ENCODE data around the gene PTOV1.

Gene PTOV1

DNA sequence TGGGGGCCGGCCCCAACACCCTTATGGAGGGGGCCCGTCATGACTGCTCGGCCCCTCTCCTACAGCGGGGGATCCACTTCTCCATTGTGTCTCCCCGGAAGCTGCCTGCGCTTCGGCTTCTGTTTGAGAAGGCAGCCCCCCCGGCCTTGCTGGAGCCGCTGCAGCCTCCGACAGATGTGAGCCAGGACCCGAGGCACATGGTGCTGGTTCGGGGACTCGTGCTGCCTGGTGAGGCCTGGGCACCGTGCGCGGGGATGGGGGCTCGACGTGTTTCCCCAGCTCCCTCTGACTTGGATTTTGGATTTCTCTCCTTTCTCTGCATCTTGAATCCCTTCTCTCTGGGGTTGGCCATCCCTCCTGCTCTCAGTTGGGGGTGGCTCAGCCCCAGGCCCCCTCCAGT is 21.2 kb upstream of the PTOV1 start:
- TF ChIP-seq, protein P1, sequence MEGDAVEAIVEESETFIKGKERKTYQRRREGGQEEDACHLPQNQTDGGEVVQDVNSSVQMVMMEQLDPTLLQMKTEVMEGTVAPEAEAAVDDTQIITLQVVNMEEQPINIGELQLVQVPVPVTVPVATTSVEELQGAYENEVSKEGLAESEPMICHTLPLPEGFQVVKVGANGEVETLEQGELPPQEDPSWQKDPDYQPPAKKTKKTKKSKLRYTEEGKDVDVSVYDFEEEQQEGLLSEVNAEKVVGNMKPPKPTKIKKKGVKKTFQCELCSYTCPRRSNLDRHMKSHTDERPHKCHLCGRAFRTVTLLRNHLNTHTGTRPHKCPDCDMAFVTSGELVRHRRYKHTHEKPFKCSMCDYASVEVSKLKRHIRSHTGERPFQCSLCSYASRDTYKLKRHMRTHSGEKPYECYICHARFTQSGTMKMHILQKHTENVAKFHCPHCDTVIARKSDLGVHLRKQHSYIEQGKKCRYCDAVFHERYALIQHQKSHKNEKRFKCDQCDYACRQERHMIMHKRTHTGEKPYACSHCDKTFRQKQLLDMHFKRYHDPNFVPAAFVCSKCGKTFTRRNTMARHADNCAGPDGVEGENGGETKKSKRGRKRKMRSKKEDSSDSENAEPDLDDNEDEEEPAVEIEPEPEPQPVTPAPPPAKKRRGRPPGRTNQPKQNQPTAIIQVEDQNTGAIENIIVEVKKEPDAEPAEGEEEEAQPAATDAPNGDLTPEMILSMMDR (IDR thresholded peaks at IDR 0.05; ENCODE audit: insufficient read depth, low read depth, low read length, missing control alignments): no peak
- no peak for DNase-seq (ENCODE audit: low read depth)
- H3K4me3 ChIP-seq (ENCODE audit: low read depth, low read length): no peak overlapping the region

DNA sequence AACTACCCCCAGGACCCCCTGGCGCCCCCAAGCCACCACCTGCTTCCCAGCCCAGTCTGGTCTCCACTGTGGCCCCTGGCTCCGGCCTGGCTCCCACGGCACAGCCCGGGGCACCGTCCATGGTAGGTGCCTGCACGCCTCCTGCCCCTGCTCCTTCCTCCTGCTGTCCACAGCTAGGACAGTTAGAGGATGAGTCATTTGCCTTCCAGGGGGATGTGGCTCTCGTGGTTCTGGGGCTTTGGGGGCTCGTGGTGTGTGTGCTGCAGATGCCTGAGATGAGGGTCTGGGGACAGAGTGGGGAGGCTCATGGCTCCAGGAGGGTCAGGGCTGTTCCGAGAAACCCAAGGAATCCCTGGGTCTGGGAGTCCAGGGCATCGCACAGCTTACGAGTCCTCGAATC is 20.2 kb upstream of the PTOV1 start:
- DNase-seq (ENCODE audit: low read depth): no peak
- no peak overlapping the region for H3K4me3 ChIP-seq (ENCODE audit: low read depth, low read length)
- TF ChIP-seq, protein P1 (IDR thresholded peaks at IDR 0.05; ENCODE audit: insufficient read depth, low read depth, low read length, missing control alignments): no peak

DNA sequence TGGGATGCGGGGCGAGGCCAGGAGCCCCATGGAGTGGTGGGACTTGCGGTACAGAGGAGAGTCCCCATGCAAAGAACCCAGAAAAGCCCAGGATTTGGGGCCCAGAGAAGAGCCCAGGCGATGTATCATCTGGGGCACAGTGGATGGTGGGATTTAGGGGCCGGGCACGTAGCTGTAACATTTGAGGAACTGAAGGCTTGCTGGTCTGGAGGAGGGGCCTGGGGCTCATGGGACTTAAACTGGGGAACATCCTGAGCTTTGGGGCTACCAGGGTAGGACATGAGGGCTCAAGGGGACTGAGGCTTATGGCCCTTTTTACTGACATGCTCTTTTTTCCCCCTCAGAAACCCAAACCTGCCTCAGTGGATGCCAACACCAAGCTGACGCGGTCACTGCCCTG is 19.4 kb upstream of the PTOV1 start:
- no peak overlapping the region for H3K4me3 ChIP-seq (ENCODE audit: low read depth, low read length)
- TF ChIP-seq, protein P1 (IDR thresholded peaks at IDR 0.05; ENCODE audit: insufficient read depth, low read depth, low read length, missing control alignments): no peak
- no peak for DNase-seq (ENCODE audit: low read depth)

DNA sequence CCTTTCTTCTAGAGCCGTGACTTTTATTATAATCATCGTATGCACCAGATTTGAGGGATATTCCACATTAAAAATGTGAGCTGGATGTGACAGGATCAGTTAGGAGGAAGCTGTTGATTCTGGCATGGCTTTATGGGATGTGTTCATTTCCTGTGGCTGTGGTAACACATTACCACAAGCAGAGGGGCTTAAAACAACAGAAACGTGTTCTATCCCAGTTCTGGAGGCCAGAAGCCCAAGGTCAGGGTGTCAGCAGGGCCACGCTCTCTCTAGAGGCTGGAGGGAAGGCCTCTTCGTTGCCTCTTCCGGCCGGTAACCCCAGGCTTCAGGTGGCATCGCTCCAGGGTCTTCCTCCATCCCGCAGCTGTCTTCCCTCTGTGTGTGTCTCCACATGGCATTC is 18.4 kb upstream of the PTOV1 start:
- H3K4me3 ChIP-seq (ENCODE audit: low read depth, low read length): no peak overlapping the region
- TF ChIP-seq, protein P1 (IDR thresholded peaks at IDR 0.05; ENCODE audit: insufficient read depth, low read depth, low read length, missing control alignments): no peak
- DNase-seq (ENCODE audit: low read depth): no peak

DNA sequence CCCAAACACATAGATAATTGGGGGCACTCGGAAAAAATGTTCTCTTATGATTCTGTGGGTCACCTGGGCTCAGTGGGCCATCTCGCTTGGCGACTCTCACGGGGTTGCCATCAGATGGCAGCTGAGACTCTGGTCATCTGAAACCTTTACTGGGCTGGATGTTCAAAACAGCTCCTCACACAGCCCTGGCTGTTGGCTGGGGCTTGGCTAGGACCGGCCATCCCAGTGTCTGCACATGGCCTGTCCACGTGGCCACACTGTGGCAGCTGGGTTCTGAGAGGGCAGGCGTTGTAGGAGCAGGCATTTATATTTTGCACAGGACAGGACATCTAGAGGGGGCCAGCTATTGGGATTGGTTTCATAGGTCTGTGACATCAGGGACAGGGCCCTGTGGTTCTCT is 17.4 kb upstream of the PTOV1 start:
- DNase-seq (ENCODE audit: low read depth): no peak
- TF ChIP-seq, protein P1 (IDR thresholded peaks at IDR 0.05; ENCODE audit: insufficient read depth, low read depth, low read length, missing control alignments): no peak

DNA sequence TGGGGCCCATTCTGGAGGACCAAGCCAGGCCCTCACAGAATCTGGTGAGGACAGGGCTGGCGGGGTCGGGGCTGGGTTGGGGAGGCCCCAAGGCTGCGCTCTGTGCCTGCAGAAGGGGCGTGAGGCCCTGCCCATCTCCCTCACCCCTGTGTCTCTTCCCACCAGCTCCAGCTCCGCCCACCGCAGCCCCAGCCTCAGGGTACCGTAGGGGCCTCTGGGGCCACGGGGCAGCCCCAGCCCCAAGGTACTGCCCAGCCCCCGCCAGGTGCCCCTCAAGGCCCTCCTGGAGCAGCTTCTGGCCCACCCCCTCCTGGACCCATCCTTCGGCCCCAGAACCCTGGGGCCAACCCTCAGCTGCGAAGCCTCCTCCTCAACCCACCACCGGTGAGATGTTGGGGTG is 15.4 kb upstream of the PTOV1 start:
- no peak overlapping the region for H3K4me3 ChIP-seq (ENCODE audit: low read depth, low read length)
- TF ChIP-seq, protein P1 (IDR thresholded peaks at IDR 0.05; ENCODE audit: insufficient read depth, low read depth, low read length, missing control alignments): no peak
- no peak for DNase-seq (ENCODE audit: low read depth)

More for the DNA sequence above, 17.4 kb upstream of the PTOV1 start:
- H3K4me3 ChIP-seq (ENCODE audit: low read depth, low read length): no peak overlapping the region

DNA sequence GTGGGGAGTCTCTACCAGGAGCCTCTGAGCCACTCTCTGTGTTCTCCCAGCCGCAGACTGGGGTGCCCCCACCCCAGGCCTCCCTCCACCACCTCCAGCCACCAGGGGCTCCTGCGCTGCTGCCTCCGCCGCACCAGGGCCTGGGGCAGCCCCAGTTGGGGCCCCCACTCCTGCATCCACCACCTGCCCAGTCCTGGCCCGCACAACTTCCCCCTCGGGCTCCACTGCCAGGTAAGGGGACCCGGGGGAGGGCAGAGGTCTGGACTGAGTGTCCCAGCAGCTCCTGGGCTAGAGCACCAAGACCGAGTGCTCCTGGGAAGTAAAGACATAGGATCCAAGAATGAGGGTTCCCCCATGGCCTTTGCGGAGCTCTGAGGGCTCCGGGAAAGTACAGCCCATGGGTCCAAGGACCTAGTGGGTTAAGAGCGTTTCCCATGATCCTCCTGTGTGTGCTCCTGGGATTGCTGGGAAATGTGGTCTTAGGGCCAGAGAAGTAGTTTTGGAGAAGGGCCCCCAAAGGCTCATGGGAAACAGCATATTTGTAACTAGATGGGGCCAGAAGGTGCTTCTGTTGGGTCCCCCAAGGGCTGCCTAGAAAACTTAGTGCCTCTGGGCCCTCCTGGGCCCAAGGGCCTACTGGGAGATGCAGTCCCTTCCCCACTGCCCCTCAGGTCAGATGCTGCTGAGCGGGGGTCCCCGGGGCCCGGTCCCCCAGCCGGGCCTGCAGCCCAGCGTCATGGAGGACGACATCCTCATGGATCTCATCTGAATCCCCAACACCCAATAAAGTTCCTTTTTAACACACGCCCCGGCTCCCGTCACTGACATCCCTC is 14.6 kb upstream of the PTOV1 start:
- TF ChIP-seq, protein P1 (IDR thresholded peaks at IDR 0.05; ENCODE audit: insufficient read depth, low read depth, low read length, missing control alignments): no peak
- H3K4me3 ChIP-seq (ENCODE audit: low read depth, low read length): no peak overlapping the region
- DNase-seq (ENCODE audit: low read depth): no peak

Data from GM12865 (cell line).